Caki2 (cell line): ENCODE data around the gene STARD7. TPM values are rescaled to one million over a fixed set of nuclear protein-coding genes. Genes with fewer than 3 reads are reported as not detected.
"Not testable (repeated sequence)": the region's sequence is repeated elsewhere in the genome, so short reads cannot be mapped to it uniquely, and the experiment has no call there.

Experiments used
- DNase-seq: peaks from one replicate; pipeline ENCODE4 v3.0.0-alpha.2; 2015; ENCODE audit warnings: low read depth
- in situ Hi-C: cut with HindIII; loops from 2 replicates; pipeline ENCODE4 v1.10.0; 2016; ENCODE audit warnings: low sequenced_read_pairs, low pct_unique_long_range_greater_than_20kb, mixed read lengths
- total RNA-seq: library from RNA; depleted of rRNA; stranded (reverse); fragments of >200 nt; shearing (Covaris generic); gene quantifications from 2 replicates; pipeline ENCODE4 v1.2.3, GENCODE V29; 2014; ENCODE audit warnings: low replicate concordance

Gene STARD7
- total RNA-seq, 1 experiment from 2014 or later, result 156 TPM

GRCh38 chr2:96239091-96239490 is 30.5 kb upstream of the STARD7 start:
- no peak for DNase-seq
- in situ Hi-C loops, result no loop called here

GRCh38 chr2:96238266-96238665 is 29.6 kb upstream of the STARD7 start:
- in situ Hi-C loops, result no loop called here
- no peak for DNase-seq

- no peak for DNase-seq
- in situ Hi-C loops, result no loop called here
Measured at GRCh38 chr2:96236882-96237281, 28.3 kb upstream of the STARD7 start.

GRCh38 chr2:96233880-96234316 is 25.3 kb upstream of the STARD7 start:
- DNase-seq, result no peak
- in situ Hi-C loops, result no loop called here

- DNase-seq, result no peak
- in situ Hi-C loops, result no loop called here
Measured at GRCh38 chr2:96233436-96233835, 24.8 kb upstream of the STARD7 start.

GRCh38 chr2:96231316-96231715 is 22.7 kb upstream of the STARD7 start:
- no peak for DNase-seq
- in situ Hi-C loops, result no loop called here

- in situ Hi-C loops, result no loop called here
- DNase-seq, result no peak
Measured at GRCh38 chr2:96225016-96225533, 16.4 kb upstream of the STARD7 start.

GRCh38 chr2:96221106-96221505 is 12.5 kb upstream of the STARD7 start:
- DNase-seq, in situ Hi-C loops: not testable (repeated sequence)

- in situ Hi-C loops, DNase-seq: not testable (repeated sequence)
Measured at GRCh38 chr2:96219959-96220358, 11.3 kb upstream of the STARD7 start.

- in situ Hi-C loops, result no loop called here
- DNase-seq, result no peak
Measured at GRCh38 chr2:96218508-96219131, 10.0 kb upstream of the STARD7 start.

GRCh38 chr2:96214554-96214953 is 5.9 kb upstream of the STARD7 start:
- in situ Hi-C loops, result no loop called here
- DNase-seq, result no peak

- no peak for DNase-seq
Measured at GRCh38 chr2:96213379-96213778, 4.8 kb upstream of the STARD7 start.

GRCh38 chr2:96212339-96212738 is 3.7 kb upstream of the STARD7 start:
- in situ Hi-C loops, result no loop called here
- DNase-seq, result no peak

More at GRCh38 chr2:96213379-96213778, 4.8 kb upstream of the STARD7 start:
- in situ Hi-C loops, result no loop called here

GRCh38 chr2:96209729-96210085 is 1.1 kb upstream of the STARD7 start:
- in situ Hi-C loops, result no loop called here
- no peak for DNase-seq

GRCh38 chr2:96209011-96209728 is 543 bp upstream of the STARD7 start:
- DNase-seq, result no peak
- in situ Hi-C loops, result no loop called here

GRCh38 chr2:96207774-96208142 is 869 bp downstream of the STARD7 start:
- no peak for DNase-seq
- in situ Hi-C loops, result no loop called here

GRCh38 chr2:96207073-96207773 is 1.4 kb downstream of the STARD7 start:
- no peak for DNase-seq
- in situ Hi-C loops, result no loop called here

- in situ Hi-C loops, result no loop called here
Measured at GRCh38 chr2:96205888-96206287, 2.7 kb downstream of the STARD7 start.

More at GRCh38 chr2:96205888-96206287, 2.7 kb downstream of the STARD7 start:
- no peak for DNase-seq
